ENCODE measurements around the gene AKIP1.
A peak's percentile ranks its signal among the peaks of the same experiment; 100 is the strongest.

AKIP1 gene

DNA sequence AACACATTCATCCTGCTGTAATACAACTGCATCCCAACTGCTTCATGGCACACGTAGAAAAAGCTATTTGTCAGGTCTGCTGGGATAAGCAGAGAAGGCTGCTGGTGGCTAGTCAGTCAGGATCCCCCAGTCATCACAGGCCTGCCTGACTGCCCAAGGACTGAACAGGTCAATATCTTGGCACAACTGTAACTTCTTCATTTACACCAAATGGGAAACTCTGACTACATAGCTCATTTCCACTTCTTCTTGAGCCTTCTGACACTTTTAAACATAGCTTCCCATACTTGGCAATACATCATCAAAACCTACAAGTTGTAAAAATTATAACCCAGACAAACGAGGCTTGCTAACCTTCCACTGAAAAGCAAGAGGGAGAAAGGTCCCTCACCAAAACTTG lies 50.4 kb downstream of the AKIP1 start:
- H3K4me3 ChIP-seq (ENCODE audit: low read depth, low read length) = no peak overlapping the region
- no peak for DNase-seq (ENCODE audit: low read depth)

DNA sequence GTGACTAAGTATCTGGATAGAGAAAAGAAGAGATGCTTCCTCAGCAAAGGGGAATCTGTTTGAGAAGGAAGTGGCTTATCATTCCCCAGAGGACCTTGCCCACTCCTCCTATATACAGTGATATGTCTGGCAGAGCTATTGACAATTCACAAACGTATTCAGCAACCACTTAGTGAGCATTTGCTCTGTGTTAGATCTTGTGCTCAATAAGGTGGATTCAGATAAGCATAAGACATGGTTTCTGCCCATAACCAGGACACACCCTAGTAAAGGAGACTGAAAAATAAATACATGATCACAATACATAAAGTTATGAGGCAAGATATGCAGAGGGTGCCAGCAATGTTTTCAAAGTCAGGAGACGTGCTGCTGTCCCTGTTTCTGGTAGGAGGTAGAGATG lies 51.9 kb downstream of the AKIP1 start:
- DNase-seq (ENCODE audit: low read depth) = no peak
- TF ChIP-seq, protein P1, sequence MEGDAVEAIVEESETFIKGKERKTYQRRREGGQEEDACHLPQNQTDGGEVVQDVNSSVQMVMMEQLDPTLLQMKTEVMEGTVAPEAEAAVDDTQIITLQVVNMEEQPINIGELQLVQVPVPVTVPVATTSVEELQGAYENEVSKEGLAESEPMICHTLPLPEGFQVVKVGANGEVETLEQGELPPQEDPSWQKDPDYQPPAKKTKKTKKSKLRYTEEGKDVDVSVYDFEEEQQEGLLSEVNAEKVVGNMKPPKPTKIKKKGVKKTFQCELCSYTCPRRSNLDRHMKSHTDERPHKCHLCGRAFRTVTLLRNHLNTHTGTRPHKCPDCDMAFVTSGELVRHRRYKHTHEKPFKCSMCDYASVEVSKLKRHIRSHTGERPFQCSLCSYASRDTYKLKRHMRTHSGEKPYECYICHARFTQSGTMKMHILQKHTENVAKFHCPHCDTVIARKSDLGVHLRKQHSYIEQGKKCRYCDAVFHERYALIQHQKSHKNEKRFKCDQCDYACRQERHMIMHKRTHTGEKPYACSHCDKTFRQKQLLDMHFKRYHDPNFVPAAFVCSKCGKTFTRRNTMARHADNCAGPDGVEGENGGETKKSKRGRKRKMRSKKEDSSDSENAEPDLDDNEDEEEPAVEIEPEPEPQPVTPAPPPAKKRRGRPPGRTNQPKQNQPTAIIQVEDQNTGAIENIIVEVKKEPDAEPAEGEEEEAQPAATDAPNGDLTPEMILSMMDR (IDR thresholded peaks at IDR 0.05; ENCODE audit: insufficient read depth, low read depth, low read length, missing control alignments) = no peak
- peak overlapping the region; percentile 73 for H3K4me3 ChIP-seq (ENCODE audit: low read depth, low read length)

More for the DNA sequence above, 50.4 kb downstream of the AKIP1 start:
- TF ChIP-seq, protein P1 (IDR thresholded peaks at IDR 0.05; ENCODE audit: insufficient read depth, low read depth, low read length, missing control alignments) = no peak

DNA sequence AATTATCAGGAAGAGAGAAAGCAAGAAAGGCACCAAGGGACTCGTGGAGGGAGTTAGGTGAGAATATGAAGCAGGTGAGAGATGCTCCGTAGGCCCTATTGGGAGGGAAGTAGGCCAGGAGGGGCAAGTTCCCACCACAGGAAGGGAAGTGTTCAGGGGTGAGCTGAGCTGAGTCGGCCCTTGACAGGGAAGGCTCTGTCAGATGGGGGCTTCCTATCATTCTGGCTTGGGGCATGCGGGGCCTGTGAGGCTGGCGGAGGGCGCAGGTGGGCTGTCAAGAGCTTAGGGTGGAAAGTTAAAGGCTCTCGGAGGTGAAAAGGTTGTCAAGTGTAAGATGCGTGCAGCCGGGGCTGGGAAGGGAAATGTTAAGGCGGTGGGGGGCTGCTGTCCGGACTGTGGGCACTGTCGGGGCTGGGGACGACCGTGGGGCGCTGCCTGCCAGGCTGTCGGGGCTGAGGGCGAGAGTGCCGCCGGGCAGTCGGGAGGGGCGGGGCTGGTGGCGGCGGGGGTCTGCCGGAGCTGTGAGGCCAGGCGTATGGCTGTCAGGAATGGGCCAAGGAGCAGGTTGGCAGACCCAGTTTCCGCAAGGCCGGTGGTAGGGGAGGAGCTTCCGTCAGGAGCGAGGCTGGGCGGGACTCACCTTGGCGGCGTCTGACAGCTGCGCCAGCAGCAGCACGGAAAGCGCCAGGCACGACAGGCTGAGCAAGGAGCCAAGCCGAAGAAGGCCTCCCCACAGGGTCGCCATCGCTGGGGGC lies 52.8 kb downstream of the AKIP1 start:
- peak overlapping the region; percentile 73 for H3K4me3 ChIP-seq (ENCODE audit: low read depth, low read length)
- TF ChIP-seq, protein P1 (IDR thresholded peaks at IDR 0.05; ENCODE audit: insufficient read depth, low read depth, low read length, missing control alignments) = no peak
- peak; percentile 85 for DNase-seq (ENCODE audit: low read depth)

DNA sequence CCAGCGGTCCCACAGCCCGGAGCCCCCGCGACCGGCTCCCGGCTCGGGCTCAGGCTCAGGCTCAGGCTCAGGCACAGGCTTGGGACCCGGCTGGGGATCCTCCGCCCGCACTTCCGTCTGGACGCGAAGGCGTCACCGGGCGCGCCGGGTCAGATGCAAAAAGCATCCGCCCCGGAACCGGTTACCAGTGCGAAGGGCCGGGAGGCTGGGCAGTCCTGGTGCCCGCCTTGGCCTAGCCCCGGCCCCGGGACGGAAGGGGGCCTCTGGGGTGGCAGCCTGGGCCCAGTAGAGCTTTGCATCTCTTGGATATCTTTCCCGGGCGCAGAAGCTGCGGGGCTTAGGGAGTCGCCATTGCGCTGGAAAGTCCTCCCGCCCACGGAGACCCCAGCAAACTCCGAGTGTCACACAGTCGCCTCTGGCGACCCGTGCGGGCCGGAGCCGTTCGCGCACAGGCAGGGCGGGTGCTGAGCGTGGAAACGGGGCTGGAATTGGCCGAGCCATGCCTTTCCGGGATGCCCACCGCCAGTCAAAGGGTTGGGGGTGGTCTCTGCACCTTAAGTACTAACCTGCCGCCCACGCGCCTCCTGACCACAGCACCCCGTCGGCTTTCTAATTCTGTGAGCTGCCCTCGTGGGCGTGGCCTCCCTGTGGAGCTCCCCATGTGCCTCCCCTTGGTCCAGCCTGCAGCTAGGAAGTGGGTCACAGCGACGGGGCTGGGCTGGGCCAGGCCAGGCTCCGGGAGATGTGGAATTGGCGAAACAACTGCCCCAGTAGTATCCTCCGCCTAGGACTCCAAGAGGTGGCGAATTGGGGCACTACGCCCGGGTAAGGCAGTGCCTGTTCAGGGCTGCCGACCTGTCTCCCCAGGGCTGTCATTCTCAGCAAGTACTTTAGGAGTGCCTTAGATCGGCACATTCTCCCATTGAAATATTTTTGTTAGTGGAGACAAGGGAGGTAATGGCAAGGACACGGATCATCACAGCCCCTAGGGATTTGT lies 53.6 kb downstream of the AKIP1 start, which contains the start of gene TMEM9B:
Gene TMEM9B, minus strand, starts transcription at position 119 of the 997 bp plus-strand sequence. CDS start 129 bp downstream, outside the sequence.
- TF ChIP-seq, protein P1 (IDR thresholded peaks at IDR 0.05; ENCODE audit: insufficient read depth, low read depth, low read length, missing control alignments) = no peak
- DNase-seq (ENCODE audit: low read depth) = peak; percentile 93
- H3K4me3 ChIP-seq (ENCODE audit: low read depth, low read length) = peak within 1 kb of the TSS; percentile 73

DNA sequence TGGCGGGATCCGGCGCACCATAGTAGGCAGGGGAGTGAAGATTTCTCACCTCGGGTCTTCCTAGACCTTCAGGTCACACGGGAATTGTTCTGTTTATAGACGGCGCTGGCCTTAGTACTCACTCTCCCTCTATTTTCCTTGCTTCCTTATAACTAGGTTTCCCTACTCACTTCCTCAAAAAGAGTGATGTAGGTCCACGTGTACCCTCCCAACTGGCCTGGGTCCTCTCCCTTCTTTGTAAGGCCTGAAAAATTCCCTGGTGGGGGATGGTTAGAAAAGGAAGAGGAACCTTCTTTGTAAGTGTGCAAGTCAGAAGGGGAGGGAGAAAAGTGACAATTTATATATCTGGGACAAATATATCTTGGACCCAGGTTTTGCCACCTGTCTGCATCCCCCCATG lies 56.2 kb downstream of the AKIP1 start:
- no peak for DNase-seq (ENCODE audit: low read depth)
- TF ChIP-seq, protein P1 (IDR thresholded peaks at IDR 0.05; ENCODE audit: insufficient read depth, low read depth, low read length, missing control alignments) = no peak
- H3K4me3 ChIP-seq (ENCODE audit: low read depth, low read length) = no peak overlapping the region

Data from GM12865 (cell line).